Measurements from ENCODE around the gene SMAD3.

Gene SMAD3

GRCh38 chr15:67084561-67084960 is 19.2 kb downstream of the SMAD3 start:
- no peak for DNase-seq

DNA sequence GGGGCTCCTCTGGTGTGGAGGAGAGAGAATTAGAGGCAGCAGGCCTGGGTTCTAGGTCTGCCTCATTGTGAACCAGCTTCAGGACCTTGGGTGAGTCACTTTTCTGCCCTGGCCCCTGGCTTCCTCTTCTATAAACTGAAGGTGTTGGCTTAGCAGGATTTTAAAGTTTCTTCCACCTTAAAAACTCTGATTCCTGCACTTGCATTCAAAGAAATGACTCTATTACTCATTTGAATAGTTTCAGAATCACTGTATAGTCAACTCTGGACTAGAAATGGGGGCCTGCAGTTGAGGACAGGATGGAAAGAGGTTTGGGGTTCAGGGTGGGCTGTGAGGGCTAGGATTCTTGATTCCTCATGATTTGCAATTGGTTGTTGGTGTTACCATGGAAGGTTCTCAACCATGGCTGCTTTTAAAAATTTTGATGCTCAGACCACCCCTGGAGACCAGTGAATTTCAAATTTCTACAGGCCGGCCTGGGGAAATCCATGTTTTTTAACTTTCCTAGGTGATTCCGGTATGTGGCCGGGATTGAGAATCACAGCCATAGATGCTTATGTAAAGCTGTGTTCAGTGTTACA is 19.9 kb downstream of the SMAD3 start:
- DNase-seq = no peak

DNA sequence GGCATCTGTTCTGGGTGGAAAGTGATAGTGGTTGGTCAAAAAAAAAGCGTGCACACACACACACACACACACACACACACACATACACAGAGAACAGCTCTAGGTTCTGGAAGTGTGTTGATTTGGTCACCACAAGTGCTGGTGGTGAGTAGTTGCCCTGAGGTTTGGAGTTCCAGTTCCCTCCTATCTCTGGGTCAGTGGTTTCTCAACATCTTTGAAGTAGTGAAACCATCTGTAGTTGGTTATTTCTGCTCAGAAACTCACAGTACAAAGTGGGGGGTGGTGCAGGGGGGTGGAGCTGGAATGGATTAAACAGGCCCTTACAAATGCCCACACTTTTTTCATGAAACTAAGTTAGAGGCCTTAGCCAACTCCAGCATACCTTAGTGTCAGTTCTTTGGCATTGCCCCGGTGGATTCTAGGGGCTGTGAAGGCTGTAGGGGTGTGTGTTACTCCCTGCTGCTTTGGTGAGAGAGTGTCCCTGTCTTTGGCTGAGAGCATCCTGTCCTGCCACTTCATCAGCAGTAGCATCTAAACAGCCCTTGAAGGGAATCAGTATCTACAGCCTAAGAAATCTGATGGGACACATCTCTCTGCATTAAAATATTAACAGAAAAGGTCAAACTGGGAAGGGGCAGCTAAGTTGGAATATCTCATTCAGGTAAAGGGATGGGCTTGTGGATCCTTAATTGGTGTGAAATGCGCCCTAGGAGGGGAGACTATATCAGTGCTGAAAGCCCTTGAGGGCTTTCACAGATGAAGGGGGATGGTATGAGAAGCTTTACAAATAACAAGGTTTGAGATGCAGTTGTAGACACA is 20.6 kb downstream of the SMAD3 start:
- no peak for DNase-seq

GRCh38 chr15:67086637-67086914 is 21.2 kb downstream of the SMAD3 start:
- no peak for DNase-seq

DNA sequence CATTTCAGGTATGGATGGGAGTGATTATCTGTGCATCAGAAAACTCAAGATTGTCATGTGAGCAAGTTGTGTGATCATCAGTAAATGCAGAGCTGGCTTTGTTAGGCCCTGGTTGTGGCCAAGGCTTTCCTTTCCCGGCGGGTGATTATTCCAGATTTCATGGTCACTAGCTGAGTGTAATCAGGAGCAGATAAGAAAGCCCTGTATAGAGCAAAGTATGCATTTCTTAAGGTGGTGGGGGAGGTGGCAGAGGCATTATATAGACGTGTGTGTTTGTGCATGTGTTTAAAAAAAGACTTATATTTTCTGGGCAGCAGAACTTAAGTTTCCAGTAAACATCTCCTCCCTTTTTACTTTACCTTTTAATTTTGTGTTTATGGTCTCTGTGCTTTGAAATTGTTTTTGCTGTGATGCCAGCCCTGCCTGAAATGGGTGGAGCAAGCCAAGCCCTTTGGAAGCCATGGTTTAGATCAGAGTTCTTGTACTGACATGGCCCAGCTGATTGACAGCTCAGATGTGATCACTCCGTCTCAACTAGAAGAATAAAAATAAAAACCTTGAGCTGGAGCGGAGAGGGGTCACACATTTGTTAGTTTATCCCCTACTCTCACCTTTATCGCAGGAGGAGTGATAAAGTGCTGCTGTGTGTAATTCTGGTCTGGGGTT is 22.2 kb downstream of the SMAD3 start:
- no peak for DNase-seq

- no peak for DNase-seq
Observed at GRCh38 chr15:67089217-67090193, 24.1 kb downstream of the SMAD3 start.

GRCh38 chr15:67090297-67091070 is 25.1 kb downstream of the SMAD3 start:
- no peak for DNase-seq

- DNase-seq = peak; percentile 37
Observed at GRCh38 chr15:67091071-67091979, 25.9 kb downstream of the SMAD3 start.

DNA sequence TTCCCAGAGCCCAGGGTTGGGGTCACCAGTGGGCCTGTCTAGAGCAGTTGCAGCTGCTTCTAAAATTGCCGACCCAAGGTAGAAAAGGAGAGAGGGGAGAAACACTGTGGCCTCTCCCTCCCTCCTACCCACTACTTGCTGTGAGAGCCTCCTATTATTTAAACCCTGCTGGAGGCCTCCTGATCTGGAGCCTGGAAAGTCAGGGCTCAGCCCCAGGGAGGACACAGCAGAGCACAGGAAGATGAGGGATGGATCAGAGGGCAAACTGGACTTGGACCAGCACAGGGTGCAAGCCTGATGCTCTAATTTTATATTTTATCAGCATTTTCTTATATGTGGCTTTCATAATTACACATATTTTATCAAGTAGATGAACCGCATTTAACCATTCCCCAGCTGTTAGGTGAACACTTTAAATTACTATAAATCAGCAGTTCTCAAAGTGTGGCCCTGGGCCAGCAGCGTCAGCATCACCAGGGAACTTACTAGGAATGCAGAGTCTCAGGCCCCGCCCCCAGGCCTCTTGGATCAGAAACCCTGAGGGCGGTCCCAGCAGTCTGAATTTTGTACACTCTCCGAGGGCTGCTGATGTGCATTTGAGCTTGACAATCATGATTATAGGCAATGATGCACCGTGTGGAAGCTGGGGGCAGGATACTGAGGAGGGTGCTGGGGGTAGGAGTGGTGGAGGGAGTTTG is 26.7 kb downstream of the SMAD3 start:
- DNase-seq = no peak

DNA sequence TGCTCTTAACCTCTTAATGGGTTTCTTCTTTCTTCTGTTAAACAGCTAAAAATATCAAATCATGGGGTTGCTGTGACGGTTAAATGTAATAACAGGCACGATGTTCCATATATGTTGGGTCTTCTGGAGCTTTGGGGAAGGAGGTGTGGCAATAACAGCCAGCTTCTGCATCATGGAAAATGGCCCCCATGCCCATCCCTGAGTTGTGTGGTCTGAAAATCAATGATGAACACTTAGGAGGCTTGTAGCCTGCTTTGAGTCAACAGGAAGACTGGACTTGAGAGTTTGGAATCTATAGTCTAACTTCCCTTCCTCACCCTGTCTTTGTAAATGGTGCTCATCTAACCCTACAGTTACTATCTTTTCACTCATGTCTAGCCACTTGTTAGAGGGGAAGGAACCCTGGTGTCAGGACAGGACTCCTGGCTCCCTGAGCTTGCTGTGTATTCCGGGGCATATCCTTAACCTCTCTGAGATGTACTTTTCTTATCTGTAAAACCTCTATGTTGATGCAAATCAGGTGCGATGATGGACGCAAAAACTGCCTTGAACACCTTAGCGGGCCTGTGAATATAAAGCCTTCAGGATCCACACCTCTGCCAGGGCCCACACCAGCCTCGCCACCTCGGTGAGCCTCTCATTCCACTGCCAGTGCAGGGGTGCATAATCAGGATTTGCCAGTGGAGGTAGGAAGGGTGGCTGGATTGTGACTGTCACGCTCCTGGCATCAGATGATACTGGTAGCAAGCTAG is 27.5 kb downstream of the SMAD3 start:
- DNase-seq = no peak

GRCh38 chr15:67093504-67093862 is 28.1 kb downstream of the SMAD3 start:
- DNase-seq = no peak

- DNase-seq = no peak
Observed at GRCh38 chr15:67094001-67094826, 28.8 kb downstream of the SMAD3 start.

GRCh38 chr15:67095912-67096311 is 30.5 kb downstream of the SMAD3 start:
- DNase-seq = no peak

DNA sequence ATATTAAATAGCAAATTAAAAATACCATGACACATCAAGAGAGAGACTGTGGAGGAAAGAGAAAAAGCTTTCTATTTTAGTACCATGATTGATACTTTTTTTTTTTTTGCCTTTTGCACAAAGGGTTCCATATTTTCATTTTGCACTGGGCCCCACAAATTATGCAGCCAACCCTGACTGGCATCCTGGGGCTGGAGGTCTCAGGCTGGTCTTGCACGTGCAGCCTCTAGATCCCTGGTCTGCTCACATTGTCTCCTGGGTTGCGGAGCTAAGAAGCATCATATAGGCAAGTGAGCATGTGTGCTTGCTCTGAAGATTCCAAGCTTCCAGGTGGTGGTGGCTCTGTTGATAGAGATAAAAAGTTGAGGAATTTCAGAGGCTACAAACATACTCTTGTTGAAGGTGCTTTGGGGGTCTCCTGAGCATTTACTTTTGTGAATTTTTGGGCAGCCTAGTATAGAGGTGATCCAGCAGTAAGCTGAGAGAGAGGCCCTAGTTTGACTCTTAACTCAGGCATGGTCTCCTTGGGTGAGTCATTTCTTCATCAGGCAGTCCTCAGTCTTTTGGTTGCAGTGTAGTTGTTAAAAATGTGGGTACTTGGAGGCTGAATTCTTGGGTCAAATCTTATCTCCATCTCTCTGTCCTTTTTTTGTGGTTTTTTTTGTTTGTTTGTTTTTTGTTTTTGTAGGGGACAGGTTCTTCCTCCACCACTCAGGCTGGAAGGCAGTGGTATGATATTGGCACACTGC is 31.3 kb downstream of the SMAD3 start:
- no peak for DNase-seq

DNA sequence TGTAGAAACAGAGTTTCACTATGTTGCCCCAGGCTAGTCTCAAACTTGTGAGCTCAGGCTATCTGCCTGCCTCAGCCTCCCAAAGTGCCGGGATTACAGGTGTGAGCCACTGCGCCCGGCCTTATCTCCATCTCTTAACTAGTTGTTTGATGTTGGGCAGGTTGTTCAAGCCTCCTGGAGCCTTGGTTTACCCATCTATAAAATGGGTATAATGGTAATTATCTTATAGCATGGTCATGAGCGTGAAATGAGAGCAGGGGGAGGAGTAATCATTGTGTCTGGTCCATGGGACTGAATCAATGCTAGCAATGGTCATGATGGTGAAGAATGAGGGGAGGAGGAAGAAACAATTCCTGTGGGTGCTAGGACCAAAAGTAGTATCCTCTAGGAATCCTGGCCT is 32.0 kb downstream of the SMAD3 start:
- no peak for DNase-seq

DNA sequence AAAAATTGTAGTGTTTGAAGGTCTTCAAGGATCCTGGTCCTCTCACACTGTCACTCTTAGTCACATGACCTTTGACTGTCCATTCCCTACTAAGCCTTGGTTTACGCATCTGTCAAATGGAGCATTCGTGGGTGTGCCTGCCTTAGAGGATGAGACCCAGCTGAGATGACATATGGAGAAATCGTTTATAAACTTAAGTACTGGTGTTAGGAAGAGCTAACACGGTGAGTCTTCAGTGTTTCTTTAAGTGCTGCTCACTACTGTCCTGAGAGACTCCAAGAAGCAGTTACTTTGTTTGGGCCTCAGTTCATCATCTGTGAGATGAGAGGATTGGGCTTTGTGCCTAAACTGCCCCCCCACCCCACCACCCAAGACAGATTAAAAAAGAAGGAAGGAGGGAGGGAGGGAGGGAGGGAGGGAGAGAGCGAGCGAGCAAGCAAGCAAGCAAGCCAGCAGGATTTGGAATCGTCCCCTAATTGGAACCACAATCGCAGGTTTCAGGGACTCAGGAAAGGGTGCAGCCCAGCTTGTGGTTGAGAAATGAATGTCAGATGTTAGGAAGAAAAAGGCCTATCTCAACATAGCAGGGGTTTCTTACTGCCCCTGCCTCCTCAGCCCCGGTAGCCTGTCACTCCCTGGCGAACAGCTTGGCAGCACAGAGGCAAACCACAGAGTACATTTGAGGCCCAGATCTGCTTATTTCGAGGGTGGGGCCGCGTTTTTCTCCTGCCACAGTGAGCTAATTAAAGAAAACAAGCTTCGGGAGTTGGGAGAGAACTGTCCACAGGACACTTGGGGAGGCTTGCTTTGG is 32.7 kb downstream of the SMAD3 start:
- DNase-seq = no peak

GRCh38 chr15:67098768-67099282 is 33.4 kb downstream of the SMAD3 start:
- DNase-seq = no peak

All from activated T-cell treated with anti-CD3 and anti-CD28 coated beads for 4 hours (primary cell).